Fibroblast of peridontal ligament (primary cell): ENCODE data around the gene YAP1.
A peak's percentile ranks its signal among the peaks of the same experiment; 100 is the strongest.
"Not testable (repeated sequence)": the region's sequence is repeated elsewhere in the genome, so short reads cannot be mapped to it uniquely, and the experiment has no call there.

ENCODE experiments used
- DNase-seq: peaks from one replicate; pipeline ENCODE4 v3.0.0-alpha.2; 2010; ENCODE audit errors: extremely low read depth

The YAP1 gene

GRCh38 chr11:102200325-102200724 is 90.1 kb downstream of the YAP1 start:
- DNase-seq = not testable (repeated sequence)

- no peak for DNase-seq
Measured at GRCh38 chr11:102201776-102202175, 91.5 kb downstream of the YAP1 start.

GRCh38 chr11:102202972-102203371 is 92.7 kb downstream of the YAP1 start:
- no peak for DNase-seq

GRCh38 chr11:102204174-102204573 is 93.9 kb downstream of the YAP1 start:
- DNase-seq = no peak

GRCh38 chr11:102205805-102206204 is 95.6 kb downstream of the YAP1 start:
- no peak for DNase-seq

GRCh38 chr11:102208835-102209234 is 98.6 kb downstream of the YAP1 start:
- DNase-seq = no peak

GRCh38 chr11:102214623-102215022 is 104.4 kb downstream of the YAP1 start:
- DNase-seq = no peak

GRCh38 chr11:102216433-102217075 is 106.3 kb downstream of the YAP1 start:
- peak; percentile 80 for DNase-seq

GRCh38 chr11:102220728-102221467 is 110.7 kb downstream of the YAP1 start:
- peak; percentile 67 for DNase-seq

GRCh38 chr11:102223859-102224258 is 113.6 kb downstream of the YAP1 start:
- DNase-seq = peak; percentile 78

GRCh38 chr11:102225689-102226568 is 115.7 kb downstream of the YAP1 start:
- DNase-seq = peak; percentile 88

GRCh38 chr11:102226702-102227490 is 116.6 kb downstream of the YAP1 start:
- DNase-seq = peak; percentile 29

- DNase-seq = no peak
Measured at GRCh38 chr11:102229510-102230123, 119.4 kb downstream of the YAP1 start.

- no peak for DNase-seq
Measured at GRCh38 chr11:102230186-102230585, 119.9 kb downstream of the YAP1 start.

GRCh38 chr11:102230911-102231310 is 120.7 kb downstream of the YAP1 start:
- DNase-seq = no peak

- DNase-seq = no peak
Measured at GRCh38 chr11:102234779-102235439, 124.7 kb downstream of the YAP1 start.

GRCh38 chr11:102237096-102237735 is 127.0 kb downstream of the YAP1 start:
- DNase-seq = peak; percentile 62

- DNase-seq = no peak
Measured at GRCh38 chr11:102238391-102238821, 128.2 kb downstream of the YAP1 start.

- no peak for DNase-seq
Measured at GRCh38 chr11:102239448-102239847, 129.2 kb downstream of the YAP1 start.

- DNase-seq = no peak
Measured at GRCh38 chr11:102239911-102240310, 129.7 kb downstream of the YAP1 start.
